H1 (cell line): ENCODE results near the gene COBLL1. TPM values are rescaled to one million over a fixed set of nuclear protein-coding genes. Genes with fewer than 3 reads are reported as not detected.

ENCODE experiments used
- CTCF ChIA-PET: fragments of 300-600 bp; sonication (Branson Sonifier 250); formaldehyde crosslinking; loops from one replicate; lab custom pipeline; 2021; ENCODE audit not compliant: partially characterized antibody; lab: Charles Lee
- POLR2A ChIA-PET: fragments of 300-600 bp; sonication (Branson Sonifier 250); formaldehyde crosslinking; loops from one replicate; lab custom pipeline; 2021; ENCODE audit warnings: inconsistent platforms; ENCODE audit not compliant: partially characterized antibody; lab: Charles Lee
- DNase-seq, 2 experiments: peaks; one replicate each; pipeline versions ENCODE4 v3.0.0 to v3.0.0-alpha.2; 2010 to 2022; ENCODE audit warnings: low spot score in 2 of 2, low read depth in 1 of 2, mixed read lengths in 1 of 2
- FAIRE-seq: peaks from 2 replicates; lab custom pipeline; 2011; peaks lifted over from hg19 to GRCh38; lab: Jason Lieb, UNC
- H2AFZ ChIP-seq: 2 replicates; pipeline ENCODE4 v1.8.1; 2012; ENCODE audit warnings: low read length, inconsistent platforms
- H2AK5ac ChIP-seq: 2 replicates; pipeline ENCODE4 v1.6.1; 2013; ENCODE audit warnings: low read depth, low read length
- H2BK120ac ChIP-seq: replicated peaks from 2 replicates; pipeline ENCODE3; 2013; ENCODE audit warnings: low read depth, low read length, inconsistent platforms
- H2BK12ac ChIP-seq: 2 replicates; pipeline ENCODE4 v1.6.1; 2013; ENCODE audit warnings: low read depth, low read length
- H2BK15ac ChIP-seq: 2 replicates; pipeline ENCODE4 v1.6.1; 2013; ENCODE audit warnings: low read length
- H2BK20ac ChIP-seq: 2 replicates; pipeline ENCODE4 v1.6.1; 2013; ENCODE audit warnings: low read length
- H2BK5ac ChIP-seq: 2 replicates; pipeline ENCODE4 v1.6.1; 2013; ENCODE audit warnings: low read depth, low read length
- H3K14ac ChIP-seq: 2 replicates; pipeline ENCODE4 v1.6.1; 2013; ENCODE audit warnings: inconsistent platforms; ENCODE audit not compliant: insufficient read length
- H3K18ac ChIP-seq: 2 replicates; pipeline ENCODE4 v1.6.1; 2013; ENCODE audit warnings: low read length; ENCODE audit errors: extremely low read depth
- H3K23ac ChIP-seq: 2 replicates; pipeline ENCODE4 v1.6.1; 2013; ENCODE audit warnings: inconsistent platforms; ENCODE audit not compliant: insufficient read length
- H3K23me2 ChIP-seq: 2 replicates; pipeline ENCODE4 v1.6.1; 2013; ENCODE audit warnings: low read depth, low read length
- H3K27ac ChIP-seq: 2 replicates; pipeline ENCODE4 v1.6.1; 2011; ENCODE audit warnings: low read depth, low read length, inconsistent platforms
- H3K27me3 ChIP-seq, 4 experiments: replicated peaks in 1 of 4; 1 replicate in 1 of 4; 2 replicates in 3 of 4; pipeline versions ENCODE4 v1.6.1 to v1.8.1; 2011 to 2013; ENCODE audit warnings: low read length in 3 of 4, mild to moderate bottlenecking in 3 of 4, inconsistent platforms in 2 of 4, mixed read lengths in 2 of 4, moderate library complexity in 1 of 4; ENCODE audit not compliant: control insufficient read depth in 3 of 4, insufficient read depth in 3 of 4; ENCODE audit errors: extremely low read depth in 1 of 4
- H3K36me3 ChIP-seq, 4 experiments: 2 replicates each; pipeline versions ENCODE4 v1.6.1 to v1.8.1; 2011 to 2013; ENCODE audit warnings: mild to moderate bottlenecking in 4 of 4, low read length in 3 of 4, moderate library complexity in 2 of 4, control low read depth in 1 of 4, inconsistent platforms in 1 of 4; ENCODE audit not compliant: insufficient read depth in 4 of 4, control insufficient read depth in 2 of 4
- H3K4ac ChIP-seq: replicated peaks from 2 replicates; pipeline ENCODE3; 2013; ENCODE audit warnings: low read length, low read depth, mixed read lengths, inconsistent platforms; ENCODE audit not compliant: insufficient read length
- H3K4me1 ChIP-seq, 4 experiments: replicated peaks in 1 of 4; 1 replicate in 1 of 4; 2 replicates in 3 of 4; pipeline versions ENCODE4 v1.6.1 to v1.8.1; 2011 to 2013; ENCODE audit warnings: low read length in 3 of 4, inconsistent platforms in 2 of 4, mixed read lengths in 1 of 4; ENCODE audit not compliant: insufficient read depth in 4 of 4, control insufficient read depth in 3 of 4
- H3K4me2 ChIP-seq, 2 experiments: 2 replicates each; pipeline versions ENCODE4 v1.6.1 to v1.8.1; 2011 to 2013; ENCODE audit warnings: low read depth in 2 of 2, low read length in 2 of 2, control low read depth in 1 of 2, inconsistent platforms in 1 of 2, mild to moderate bottlenecking in 1 of 2; ENCODE audit not compliant: insufficient read depth in 1 of 2
- H3K4me3 ChIP-seq, 4 experiments: fragments of 200-600, 300-600 bp in 1 of 4; sonication (generic), shearing (Covaris generic), sonication (Bioruptor Twin) in 1 of 4; 2 replicates each; pipeline versions ENCODE4 v1.5.1 to v1.8.1; 2011 to 2016; ENCODE audit warnings: low read length in 4 of 4, low read depth in 3 of 4, control low read depth in 2 of 4, inconsistent platforms in 2 of 4, mild to moderate bottlenecking in 2 of 4, mixed read lengths in 1 of 4, moderate library complexity in 1 of 4; ENCODE audit not compliant: insufficient read depth in 2 of 4; ENCODE audit errors: extremely low read depth in 1 of 4
- H3K56ac ChIP-seq: replicated peaks from 2 replicates; pipeline ENCODE3; 2013; ENCODE audit warnings: low read depth, mild to moderate bottlenecking, mixed read lengths, low read length, inconsistent platforms; ENCODE audit not compliant: insufficient read length
- H3K79me1 ChIP-seq: 2 replicates; pipeline ENCODE4 v1.6.1; 2013; ENCODE audit warnings: low read depth, low read length, control low read depth
- H3K79me2 ChIP-seq, 2 experiments: 2 replicates each; pipeline versions ENCODE4 v1.6.1 to v1.8.1; 2012 to 2013; ENCODE audit warnings: low read length in 2 of 2, mild to moderate bottlenecking in 2 of 2, inconsistent platforms in 1 of 2; ENCODE audit not compliant: insufficient read depth in 2 of 2, control insufficient read depth in 1 of 2
- H3K9ac ChIP-seq, 4 experiments: replicated peaks in 1 of 4; 1 replicate in 1 of 4; 2 replicates in 3 of 4; pipeline versions ENCODE4 v1.6.1 to v1.8.1; 2011 to 2013; ENCODE audit warnings: low read depth in 3 of 4, low read length in 3 of 4, control low read depth in 2 of 4, mild to moderate bottlenecking in 2 of 4, moderate library complexity in 2 of 4, inconsistent platforms in 1 of 4; ENCODE audit errors: extremely low read depth in 1 of 4
- H3K9me3 ChIP-seq, 2 experiments: 2 replicates each; pipeline versions ENCODE4 v1.6.1 to v1.8.1; 2012 to 2013; ENCODE audit warnings: mild to moderate bottlenecking in 2 of 2, moderate library complexity in 2 of 2, control low read depth in 1 of 2, inconsistent platforms in 1 of 2, low read depth in 1 of 2, low read length in 1 of 2, mixed read lengths in 1 of 2; ENCODE audit not compliant: insufficient read depth in 2 of 2
- H4K20me1 ChIP-seq, 2 experiments: replicated peaks in 1 of 2; 2 replicates each; pipeline versions ENCODE3 to v1.8.1; 2011 to 2013; ENCODE audit warnings: inconsistent platforms in 2 of 2, low read length in 2 of 2, mild to moderate bottlenecking in 1 of 2; ENCODE audit not compliant: insufficient read depth in 2 of 2, control insufficient read depth in 1 of 2
- H4K5ac ChIP-seq: 2 replicates; pipeline ENCODE4 v1.6.1; 2013; ENCODE audit warnings: low read length, low read depth, mixed read lengths, inconsistent platforms; ENCODE audit not compliant: insufficient read length
- H4K8ac ChIP-seq: 2 replicates; pipeline ENCODE4 v1.8.0; 2013; ENCODE audit warnings: mild to moderate bottlenecking, moderate library complexity, low read length, inconsistent platforms; ENCODE audit not compliant: insufficient read depth; ENCODE audit errors: extremely low read depth
- H4K91ac ChIP-seq: replicated peaks from 2 replicates; pipeline ENCODE3; 2013; ENCODE audit warnings: low read length, mixed read lengths, inconsistent platforms; ENCODE audit not compliant: insufficient read length
- ASH2L ChIP-seq: fragments of 200-600, 300-600 bp; sonication (generic); IDR thresholded peaks from one replicate; pipeline ENCODE4 v1.7.1; 2017; ENCODE audit warnings: low read length
- ATF3 ChIP-seq: IDR thresholded peaks from 2 replicates; pipeline ENCODE4 v1.6.1; 2011; ENCODE audit warnings: low read depth, mild to moderate bottlenecking, low read length; ENCODE audit not compliant: insufficient read depth
- FOSL1 ChIP-seq: IDR thresholded peaks from 2 replicates; pipeline ENCODE4 v1.6.1; 2011; ENCODE audit warnings: mild to moderate bottlenecking, low read depth, low read length, moderate library complexity; ENCODE audit not compliant: insufficient read depth
- MAX ChIP-seq: IDR thresholded peaks from 2 replicates; pipeline ENCODE4 v1.6.1; 2012; ENCODE audit warnings: inconsistent platforms
- RAD21 ChIP-seq, 2 experiments: IDR thresholded peaks in 1 of 2; conservative IDR thresholded peaks in 1 of 2; 2 replicates each; pipeline ENCODE4 v1.6.1; 2011; ENCODE audit warnings: low read depth in 2 of 2, low read length in 2 of 2, improper control_type of control experiment in 1 of 2, inconsistent platforms in 1 of 2, mild to moderate bottlenecking in 1 of 2, moderate library complexity in 1 of 2
- RBBP5 ChIP-seq: IDR thresholded peaks from 2 replicates; pipeline ENCODE4 v1.7.1; 2012; ENCODE audit warnings: low read depth, mild to moderate bottlenecking, inconsistent platforms, low read length, moderate library complexity, borderline replicate concordance
- SAP30 ChIP-seq: fragments of 300-600 bp; sonication (generic); IDR thresholded peaks from 2 replicates; pipeline ENCODE4 v1.7.1; 2012; ENCODE audit warnings: low read length, moderate library complexity, mild to moderate bottlenecking, inconsistent platforms; ENCODE audit not compliant: insufficient read depth, insufficient replicate concordance
- SRF ChIP-seq: IDR thresholded peaks from 2 replicates; pipeline ENCODE4 v1.6.1; 2011; ENCODE audit warnings: mild to moderate bottlenecking, low read depth, low read length, moderate library complexity
- SUZ12 ChIP-seq: fragments of 200-600 bp; sonication (generic); IDR thresholded peaks from 2 replicates; pipeline ENCODE4 v1.6.1; 2012; ENCODE audit warnings: mild to moderate bottlenecking, inconsistent platforms, low read length, moderate library complexity, mixed read lengths
- TCF12 ChIP-seq: IDR thresholded peaks from 2 replicates; pipeline ENCODE4 v1.6.1; 2011; ENCODE audit warnings: low read depth, mild to moderate bottlenecking, low read length
- TEAD4 ChIP-seq: IDR thresholded peaks from 2 replicates; pipeline ENCODE4 v1.6.1; 2012; ENCODE audit warnings: low read depth, low read length, inconsistent platforms, mixed read lengths
- WGBS, 2 experiments: shearing (Covaris generic) in 1 of 2; methylation state at CpG; one replicate each; pipeline versions ENCODE4 v1.1.6 to v1.1.7; 2013 to 2015; ENCODE audit warnings: low lambda C conversion rate in 2 of 2, mixed read lengths in 2 of 2, inconsistent platforms in 1 of 2, low coverage in 1 of 2, missing lambda C conversion rate in 1 of 2; ENCODE audit not compliant: insufficient replicate concordance in 2 of 2, insufficient coverage in 1 of 2, insufficient read length in 1 of 2; ENCODE audit errors: extremely low coverage in 1 of 2, missing lambda C conversion rate in 1 of 2; 5-methylcytosine and 5-hydroxymethylcytosine counted together
- polyA plus RNA-seq, 7 experiments: library from polyadenylated mRNA; depleted of rRNA in 3 of 7; stranded (reverse) in 5 of 7; unstranded in 2 of 7; fragments of >200 nt in 5 of 7; fragments of 200-250 nt in 2 of 7; gene quantifications; 1 replicate in 5 of 7; 2 replicates in 1 of 7; 4 replicates in 1 of 7; pipeline versions ENCODE4 v1.2.1 to v1.2.3, GENCODE V29; 2011 to 2013; ENCODE audit warnings: missing spikeins in 2 of 7, mixed read lengths in 2 of 7
- total RNA-seq: library from RNA; stranded (reverse); fragmentation: NEBNext Ultra II Directional; extraction: Animal tissue kit (Norgen Biotek cat#: 25700); gene quantifications from 2 replicates; pipeline ENCODE4 v1.2.1, GENCODE V29; 2021

COBLL1 gene
- total and polyA plus RNA-seq, 2 of the 8 experiments (the other 6 are each of a cell fraction or from before 2014, with no cell fraction given) = 2.2 to 6.2 TPM

GRCh38 chr2:164719996-164720941 is 121.4 kb downstream of the COBLL1 start:
- Histone ChIP-seq H3K9ac (no peak overlapping the region), H3K23ac (no peak overlapping the region), H3K4me3 (no peak overlapping the region), H2BK120ac (no peak overlapping the region), H3K36me3 (no peaks in the 10 kb centered on the region; a peak in 1 of 8 replicates), H2BK20ac (no peak overlapping the region), H3K4me1 (no peaks in the 10 kb centered on the region), H2AFZ (no peak overlapping the region), H3K18ac (no peak overlapping the region), H2BK5ac (no peak overlapping the region), H3K14ac (no peak overlapping the region), H3K23me2 (no peaks in the 10 kb centered on the region), H3K9me3 (no peaks in the 10 kb centered on the region), H3K27ac (no peak overlapping the region), H3K27me3 (no peaks in the 10 kb centered on the region), H3K4me2 (no peak overlapping the region), H3K56ac (no peak overlapping the region), H4K5ac (no peak overlapping the region), H4K8ac (no peak overlapping the region), H3K79me1 (no peaks in the 10 kb centered on the region), H3K79me2 (no peaks in the 10 kb centered on the region), H2BK12ac (no peak overlapping the region), H2BK15ac (no peak overlapping the region), H4K91ac (no peak overlapping the region), H2AK5ac (no peak overlapping the region), H4K20me1 (no peaks in the 10 kb centered on the region), H3K4ac (no peak overlapping the region)
- ChIA-PET POLR2A (no interaction called here), CTCF (interaction anchor here (0.6 to 1.3 kb wide), 4 partner anchors 16 to 211 kb away, joined by 3 to 4 read pairs (median 4); no protein-coding TSS in a partner anchor)
- WGBS, 2 experiments = 86% methylated on average over 3 of the region's 3 CpGs; no CpG with 5 or more reads in 1 of the 2 experiments
- no peak for DNase-seq
- no peak for FAIRE-seq
- no peak for TF ChIP-seq SRF
- TF ChIP-seq ASH2L = no peak
- TF ChIP-seq MAX = no peak
- no peak for TF ChIP-seq ATF3
- TF ChIP-seq RBBP5 = no peak
- no peak for TF ChIP-seq FOSL1
- TF ChIP-seq TCF12 = no peak
- TF ChIP-seq TEAD4 = no peak
- TF ChIP-seq SAP30 = no peak
- TF ChIP-seq SUZ12 = no peak
- no peak for TF ChIP-seq RAD21 (IDR thresholded peaks at IDR 0.05 in 1 of 2, conservative IDR thresholded peaks at IDR 0.05 in 1 of 2; ENCODE audit: low read depth in 2 of 2, low read length in 2 of 2)
